Gastrocnemius medialis (tissue), 4 donors: ENCODE data around the gene SERPINC1. TPM values are rescaled to one million over a fixed set of nuclear protein-coding genes. Genes with fewer than 3 reads are reported as not detected.

Experiments used
- ATAC-seq, 2 donors: fragments of 150-250 bp; one replicate each; pipeline ENCODE4 v1.9.1; 2016
- DNase-seq, 2 donors: peaks; one replicate each; pipeline ENCODE4 v3.0.0-alpha.2; 2019
- H3K27ac ChIP-seq, 4 donors: fragments of 200-600 bp; sonication (generic); 1 replicate in 1 of 4; 2 replicates in 3 of 4; pipeline ENCODE4 v1.5.1; 2016 to 2018; ENCODE audit warnings: mild to moderate bottlenecking in 2 of 4, moderate library complexity in 1 of 4
- H3K27me3 ChIP-seq, 3 donors: fragments of 200-600 bp; sonication (generic) in 2 of 3; 1 replicate in 1 of 3; 2 replicates in 2 of 3; pipeline versions ENCODE4 v1.5.1 to v1.6.0; 2016 to 2019; ENCODE audit warnings: mild to moderate bottlenecking in 1 of 3, moderate library complexity in 1 of 3
- H3K36me3 ChIP-seq, 2 donors: fragments of 200-600 bp; sonication (generic) in 1 of 2; one replicate each; pipeline ENCODE4 v1.5.1; 2017 to 2018
- H3K4me1 ChIP-seq, 2 donors: fragments of 200-600 bp; sonication (generic) in 1 of 2; one replicate each; pipeline ENCODE4 v1.5.1; 2016 to 2017; ENCODE audit warnings: mild to moderate bottlenecking in 2 of 2
- H3K4me3 ChIP-seq, 4 donors: fragments of 200-600 bp; sonication (generic) in 3 of 4; 1 replicate in 1 of 4; 2 replicates in 3 of 4; pipeline ENCODE4 v1.5.1; 2016 to 2019; ENCODE audit warnings: mild to moderate bottlenecking in 2 of 4
- H3K9me3 ChIP-seq, 3 donors: fragments of 200-600 bp; sonication (generic) in 2 of 3; 1 replicate in 1 of 3; 2 replicates in 2 of 3; pipeline ENCODE4 v1.5.1; 2016 to 2019
- CTCF ChIP-seq, 5 experiments: fragments of 450-650 bp in 3 of 5; fragments of 200-600 bp in 2 of 5; sonication (generic) in 2 of 5; IDR thresholded peaks in 4 of 5; conservative IDR thresholded peaks in 1 of 5; 1 replicate in 4 of 5; 2 replicates in 1 of 5; pipeline ENCODE4 v1.5.1; 2016 to 2019; ENCODE audit warnings: antibody characterized with exemption in 5 of 5, mild to moderate bottlenecking in 3 of 5, moderate library complexity in 3 of 5
- POLR2A ChIP-seq, 2 donors: fragments of 450-650 bp; IDR thresholded peaks; one replicate each; pipeline ENCODE4 v1.6.1; 2017; ENCODE audit warnings: antibody characterized with exemption in 2 of 2, mild to moderate bottlenecking in 2 of 2, moderate library complexity in 2 of 2
- in situ Hi-C, 4 donors: fragments of 200-750 bp; cut with MboI; loops; one replicate each; pipeline versions ENCODE4 v1.15.0 to v1.8.0; 2017; ENCODE audit warnings: low sequenced_read_pairs in 4 of 4
- intact Hi-C: fragments of 100-400 bp; cut with DNase I; formaldehyde crosslinking; loops from one replicate; pipeline ENCODE4 v1.15.1; 2023; ENCODE audit warnings: low total_unique reads
- total RNA-seq, 4 donors: library from RNA; depleted of rRNA; stranded (reverse); fragments of >200 nt; gene quantifications; one replicate each; pipeline versions ENCODE4 v1.1.0 to v1.2.3, GENCODE V29; 2016

SERPINC1 gene
- total RNA-seq, 4 donors from 2014 or later: 1.7 to 4.5 (median 2.2) TPM; not detected in 1

- intact Hi-C loops (no loop called here), in situ Hi-C loops (loop anchor here in 1 of 4 donors (25.0 kb wide), 1 partner anchor 1117 kb away; the partner anchor contains the start of gene CACYBP)
- H3K9me3 ChIP-seq: no peaks in the 10 kb centered on the region
- no peak for ATAC-seq
- no peak for TF ChIP-seq POLR2A (IDR thresholded peaks at IDR 0.05)
- TF ChIP-seq CTCF (IDR thresholded peaks at IDR 0.05 in 4 of 5, conservative IDR thresholded peaks at IDR 0.05 in 1 of 5): no peak
- no peak for DNase-seq
- no peaks in the 10 kb centered on the region for H3K27me3 ChIP-seq
- H3K36me3 ChIP-seq: peaks cover 0 to 26% of the 10 kb centered on the region in 2 donors
- peaks cover 21 to 30% of the 10 kb centered on the region in 2 donors for H3K4me1 ChIP-seq
- no peak overlapping the region for H3K4me3 ChIP-seq
- peak overlapping the region in 3 of 4 donors; percentile 12 to 95 (median 95) for H3K27ac ChIP-seq
These were observed 46.7 kb downstream of the SERPINC1 start for GRCh38 chr1:173870252-173871075.

- Histone ChIP-seq H3K36me3 (peaks cover 0 to 31% of the 10 kb centered on the region in 2 donors), H3K4me1 (peaks cover 27 to 30% of the 10 kb centered on the region in 2 donors), H3K27ac (peak overlapping the region; percentile 90 to 96 (median 95)), H3K27me3 (no peaks in the 10 kb centered on the region), H3K9me3 (no peaks in the 10 kb centered on the region), H3K4me3 (peak overlapping the region; percentile 63 to 97 (median 85))
- intact Hi-C loops: loop anchor here (2.0 to 5.0 kb wide), 3 partner anchors 138 to 447 kb away; partner anchors contain the start of gene PRDX6
- no peak for ATAC-seq
- TF ChIP-seq POLR2A (IDR thresholded peaks at IDR 0.05): no peak
- no peak for TF ChIP-seq CTCF (IDR thresholded peaks at IDR 0.05 in 4 of 5, conservative IDR thresholded peaks at IDR 0.05 in 1 of 5)
- in situ Hi-C loops: loop anchor here in 1 of 4 donors (25.0 kb wide), 1 partner anchor 1118 kb away; the partner anchor contains the start of gene CACYBP
- no peak for DNase-seq
These were observed 48.1 kb downstream of the SERPINC1 start for GRCh38 chr1:173869021-173869359.

DNA sequence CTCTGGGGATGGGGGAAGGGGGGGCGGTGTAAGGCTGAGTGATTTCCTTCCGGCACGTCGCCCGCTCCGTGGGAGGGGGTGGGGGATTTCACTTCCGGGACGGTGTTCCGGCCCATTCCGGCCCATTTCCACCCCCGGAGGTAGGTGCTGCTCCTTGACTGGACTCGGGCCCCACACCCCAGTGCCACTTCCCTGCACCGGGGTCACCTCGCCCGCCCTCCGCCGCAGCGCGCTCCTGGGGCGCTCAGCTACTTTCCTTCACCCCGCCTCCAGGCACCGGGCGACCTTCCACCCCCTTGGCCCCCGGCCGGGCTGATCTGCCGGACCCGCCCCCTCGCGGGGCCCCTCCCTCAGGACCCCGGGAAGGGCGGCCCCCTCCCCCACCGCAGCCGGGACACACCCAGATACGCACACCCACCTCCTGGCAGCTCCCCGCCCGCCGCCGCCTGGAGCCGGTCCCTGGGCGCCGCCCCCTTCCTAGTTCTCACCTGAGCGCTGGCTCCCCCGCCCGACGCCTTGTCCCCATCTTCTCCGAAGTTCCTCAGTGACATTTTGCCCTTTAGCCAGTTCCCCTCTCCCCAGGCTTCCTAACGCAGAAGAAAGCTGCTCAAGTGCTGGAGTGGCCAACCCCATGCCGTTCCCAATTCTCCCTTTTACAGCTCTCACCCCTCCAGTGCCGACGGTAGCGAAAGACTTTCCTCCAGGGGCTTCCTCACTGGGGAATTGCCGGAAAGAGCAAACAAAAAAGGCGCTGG is 48.7 kb downstream of the SERPINC1 start, which contains the start of gene ZBTB37:
Gene ZBTB37, plus strand, starts transcription at position 115 of the 755 bp plus-strand sequence. CDS start 1,846 bp downstream, outside the sequence.
- peak; percentile 71 to 81 for DNase-seq
- peaks cover 0 to 31% of the 10 kb centered on the region in 2 donors for H3K36me3 ChIP-seq

More for the DNA sequence above, 48.7 kb downstream of the SERPINC1 start, which contains the start of gene ZBTB37:
- in situ Hi-C loops (loop anchor here in 1 of 4 donors (25.0 kb wide), 1 partner anchor 1119 kb away; the partner anchor contains the start of gene CACYBP), intact Hi-C loops (loop anchor here (1.0 to 5.0 kb wide), 4 partner anchors 139 to 446 kb away; partner anchors contain the start of genes PRDX6 and RABGAP1L)
- Histone ChIP-seq H3K4me3 (peak within 1 kb of the TSS; percentile 63 to 97 (median 85)), H3K27me3 (no peaks in the 10 kb centered on the region), H3K4me1 (peaks cover 27 to 30% of the 10 kb centered on the region in 2 donors), H3K9me3 (no peaks in the 10 kb centered on the region), H3K27ac (peak within 1 kb of the TSS; percentile 90 to 96 (median 95))
- no peak for ATAC-seq
- TF ChIP-seq POLR2A (IDR thresholded peaks at IDR 0.05) (no peak), CTCF (IDR thresholded peaks at IDR 0.05 in 4 of 5, conservative IDR thresholded peaks at IDR 0.05 in 1 of 5) (no peak)
